ENCODE data around the gene ZCCHC24.

The ZCCHC24 gene

DNA sequence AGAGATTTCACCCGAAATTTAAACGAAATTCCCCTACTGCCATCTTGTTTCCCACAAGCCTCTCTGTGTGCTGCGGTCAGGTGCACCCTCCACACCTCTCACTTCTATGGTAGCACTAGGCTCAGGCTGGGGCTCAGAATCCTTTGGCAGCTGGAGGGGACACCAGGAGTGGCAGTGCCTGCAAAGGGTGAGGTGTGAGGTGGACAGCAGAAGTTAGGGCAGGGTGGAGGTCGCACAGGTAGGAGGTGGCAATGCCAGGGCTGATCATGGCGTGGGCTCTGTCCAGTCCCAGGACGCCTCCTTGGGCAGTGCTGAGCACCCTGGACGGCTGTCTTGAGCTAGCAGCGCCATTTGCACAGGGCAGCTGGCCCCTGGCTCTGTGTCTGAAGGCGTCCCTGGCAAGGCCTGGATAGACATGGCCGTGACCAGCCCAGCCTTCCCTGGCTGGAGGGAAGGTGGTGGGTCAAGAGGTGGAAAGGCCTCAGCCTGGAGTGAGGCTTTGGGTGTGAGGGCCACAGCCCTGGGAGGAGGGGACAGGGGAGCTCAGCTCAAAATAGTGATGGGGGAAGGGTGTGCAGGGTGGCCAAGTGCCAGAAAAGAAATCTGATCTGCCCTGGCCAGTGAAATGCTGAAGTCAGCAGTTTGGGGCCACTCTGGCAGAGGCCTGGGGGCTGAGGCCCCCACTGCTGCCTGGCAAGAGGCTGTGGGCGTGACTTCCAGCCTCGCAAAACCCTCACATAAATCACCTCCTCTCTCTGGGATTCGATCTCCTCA, 40.0 kb downstream of the ZCCHC24 start:
- H3K4me1 Mint-ChIP-seq = peaks cover 72% of the 10 kb centered on the region
- peak; percentile 56 for DNase-seq
- H3K4me3 Mint-ChIP-seq = peak overlapping the region; percentile 52
- TF ChIP-seq, protein P1, sequence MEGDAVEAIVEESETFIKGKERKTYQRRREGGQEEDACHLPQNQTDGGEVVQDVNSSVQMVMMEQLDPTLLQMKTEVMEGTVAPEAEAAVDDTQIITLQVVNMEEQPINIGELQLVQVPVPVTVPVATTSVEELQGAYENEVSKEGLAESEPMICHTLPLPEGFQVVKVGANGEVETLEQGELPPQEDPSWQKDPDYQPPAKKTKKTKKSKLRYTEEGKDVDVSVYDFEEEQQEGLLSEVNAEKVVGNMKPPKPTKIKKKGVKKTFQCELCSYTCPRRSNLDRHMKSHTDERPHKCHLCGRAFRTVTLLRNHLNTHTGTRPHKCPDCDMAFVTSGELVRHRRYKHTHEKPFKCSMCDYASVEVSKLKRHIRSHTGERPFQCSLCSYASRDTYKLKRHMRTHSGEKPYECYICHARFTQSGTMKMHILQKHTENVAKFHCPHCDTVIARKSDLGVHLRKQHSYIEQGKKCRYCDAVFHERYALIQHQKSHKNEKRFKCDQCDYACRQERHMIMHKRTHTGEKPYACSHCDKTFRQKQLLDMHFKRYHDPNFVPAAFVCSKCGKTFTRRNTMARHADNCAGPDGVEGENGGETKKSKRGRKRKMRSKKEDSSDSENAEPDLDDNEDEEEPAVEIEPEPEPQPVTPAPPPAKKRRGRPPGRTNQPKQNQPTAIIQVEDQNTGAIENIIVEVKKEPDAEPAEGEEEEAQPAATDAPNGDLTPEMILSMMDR (IDR thresholded peaks at IDR 0.05) = no peak
- H3K27ac Mint-ChIP-seq = peak overlapping the region; percentile 97
- H3K27me3 Mint-ChIP-seq (ENCODE audit: low read depth, poor library complexity) = peaks cover 5% of the 10 kb centered on the region
- no peaks in the 10 kb centered on the region for H3K9me3 Mint-ChIP-seq
- H3K36me3 Mint-ChIP-seq (ENCODE audit: low read depth) = no peaks in the 10 kb centered on the region

DNA sequence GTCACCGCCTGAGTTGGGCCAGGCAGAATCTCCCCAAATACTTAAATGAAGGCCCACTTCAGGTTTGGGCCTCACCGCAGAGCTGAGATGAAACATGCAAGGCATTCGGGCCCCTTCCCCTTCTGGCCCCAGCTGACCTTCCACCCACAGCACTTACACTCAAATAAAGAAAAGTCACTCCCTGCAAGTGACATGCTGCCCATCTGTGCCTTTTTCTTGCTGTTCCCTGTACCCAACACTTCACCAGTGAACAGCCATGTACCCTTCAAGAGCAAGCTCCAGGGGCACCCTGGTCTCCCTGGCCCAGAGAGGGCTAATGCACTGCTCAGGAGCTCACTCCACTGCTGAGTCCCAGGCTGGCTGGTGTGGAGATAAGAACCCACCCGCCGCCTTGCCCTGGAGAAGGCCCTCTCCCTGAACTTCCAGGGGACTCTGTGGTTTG, 40.7 kb downstream of the ZCCHC24 start:
- no peaks in the 10 kb centered on the region for H3K36me3 Mint-ChIP-seq (ENCODE audit: low read depth)
- no peaks in the 10 kb centered on the region for H3K9me3 Mint-ChIP-seq
- peak overlapping the region; percentile 68 for H3K4me3 Mint-ChIP-seq
- peaks cover 5% of the 10 kb centered on the region for H3K27me3 Mint-ChIP-seq (ENCODE audit: low read depth, poor library complexity)
- peaks cover 79% of the 10 kb centered on the region for H3K4me1 Mint-ChIP-seq
- DNase-seq = no peak
- H3K27ac Mint-ChIP-seq = peak overlapping the region; percentile 97
- TF ChIP-seq, protein P1 (IDR thresholded peaks at IDR 0.05) = no peak

GRCh38 chr10:79404231-79404609, 41.2 kb downstream of the ZCCHC24 start:
- TF ChIP-seq, protein P1 (IDR thresholded peaks at IDR 0.05) = no peak
- peak overlapping the region; percentile 68 for H3K4me3 Mint-ChIP-seq
- DNase-seq = no peak
- no peaks in the 10 kb centered on the region for H3K36me3 Mint-ChIP-seq (ENCODE audit: low read depth)
- H3K9me3 Mint-ChIP-seq = no peaks in the 10 kb centered on the region
- H3K4me1 Mint-ChIP-seq = peaks cover 84% of the 10 kb centered on the region
- peak overlapping the region; percentile 97 for H3K27ac Mint-ChIP-seq
- peaks cover 5% of the 10 kb centered on the region for H3K27me3 Mint-ChIP-seq (ENCODE audit: low read depth, poor library complexity)

DNA sequence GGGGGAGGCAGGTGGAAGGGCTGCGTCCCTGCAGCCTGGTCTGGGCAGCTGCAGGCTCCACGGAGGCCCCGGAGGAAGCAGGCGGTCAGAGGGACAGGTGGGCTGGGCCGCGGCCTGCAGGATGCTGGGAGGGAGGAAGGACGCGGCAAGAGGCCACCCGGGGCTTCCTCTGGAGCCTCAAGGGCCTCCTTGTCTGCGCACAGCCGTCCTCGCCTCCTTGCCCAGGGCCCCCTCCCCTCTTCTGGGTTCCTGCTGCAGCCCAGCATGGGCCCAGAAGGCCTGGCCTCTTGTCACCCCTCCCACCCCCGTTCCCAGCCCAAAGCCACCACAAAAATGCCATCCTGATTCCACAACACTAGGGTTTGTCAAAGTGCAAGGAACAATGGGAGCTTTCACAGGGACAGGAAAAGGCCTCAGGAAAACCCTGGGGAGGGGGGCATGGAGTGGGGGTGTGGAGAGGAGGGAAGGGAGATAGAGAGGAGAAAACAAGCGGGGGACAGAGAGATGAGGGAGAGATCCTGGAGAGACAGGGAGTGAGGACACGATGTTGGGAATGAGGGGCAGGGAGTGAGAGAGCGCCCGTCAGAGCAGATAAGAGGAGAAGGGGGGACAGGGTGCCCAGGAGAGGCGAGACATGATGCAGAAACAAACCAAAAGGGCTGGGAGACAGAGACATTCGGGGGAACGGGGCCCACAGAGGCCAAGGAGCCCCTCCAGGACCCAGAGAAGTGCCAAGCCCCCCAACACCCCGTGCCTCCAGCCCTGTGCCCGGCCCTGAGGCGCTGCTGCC, 41.8 kb downstream of the ZCCHC24 start:
- Mint-ChIP-seq H3K36me3 (ENCODE audit: low read depth) (no peaks in the 10 kb centered on the region), H3K4me3 (peak overlapping the region; percentile 61), H3K27ac (peak overlapping the region; percentile 97), H3K27me3 (ENCODE audit: low read depth, poor library complexity) (peaks cover 5% of the 10 kb centered on the region), H3K4me1 (peaks cover 90% of the 10 kb centered on the region), H3K9me3 (no peaks in the 10 kb centered on the region)
- DNase-seq = peak; percentile 33
- TF ChIP-seq, protein P1 (IDR thresholded peaks at IDR 0.05) = no peak

DNA sequence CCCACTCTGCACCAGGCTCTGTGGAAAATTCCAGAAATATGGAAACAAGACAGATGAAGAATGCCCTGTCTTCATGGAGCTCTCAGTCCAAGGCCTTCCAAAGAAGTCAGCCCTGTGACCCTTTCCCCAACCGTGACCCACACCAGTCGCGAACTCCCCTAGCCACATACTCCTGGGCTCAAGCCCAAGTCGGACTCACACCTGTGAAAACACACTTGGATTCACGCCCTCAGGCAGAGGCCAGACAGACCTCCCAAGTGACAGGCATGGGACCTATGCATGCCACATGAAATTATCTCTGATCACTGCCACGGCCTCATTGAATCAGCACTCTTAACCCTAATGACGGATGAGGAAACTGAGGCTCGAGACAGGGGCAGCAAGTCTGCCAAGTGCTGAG, 42.5 kb downstream of the ZCCHC24 start:
- H3K36me3 Mint-ChIP-seq (ENCODE audit: low read depth) = no peaks in the 10 kb centered on the region
- no peak for DNase-seq
- H3K4me3 Mint-ChIP-seq = peak overlapping the region; percentile 57
- peak overlapping the region; percentile 96 for H3K27ac Mint-ChIP-seq
- TF ChIP-seq, protein P1 (IDR thresholded peaks at IDR 0.05) = no peak
- H3K27me3 Mint-ChIP-seq (ENCODE audit: low read depth, poor library complexity) = peaks cover 5% of the 10 kb centered on the region
- H3K9me3 Mint-ChIP-seq = no peaks in the 10 kb centered on the region
- H3K4me1 Mint-ChIP-seq = peaks cover 97% of the 10 kb centered on the region
